Mesenchymal stem cell (in vitro differentiated cells and primary cell): Measurements from ENCODE around the gene CDK15.
"Not testable (repeated sequence)": the region's sequence is repeated elsewhere in the genome, so short reads cannot be mapped to it uniquely, and the experiment has no call there.

Experiments used
- DNase-seq: peaks from one replicate; pipeline ENCODE4 v3.0.0-alpha.2; 2013
- H2AFZ ChIP-seq: one replicate; pipeline ENCODE4 v1.6.1; 2013; ENCODE audit warnings: low read depth, mild to moderate bottlenecking, control low read depth, inconsistent platforms, low read length, moderate library complexity
- H2AK5ac ChIP-seq: 2 replicates; pipeline ENCODE4 v1.6.1; 2013; ENCODE audit warnings: low read length, moderate library complexity, mild to moderate bottlenecking, inconsistent platforms; ENCODE audit not compliant: severe bottlenecking
- H2BK120ac ChIP-seq: one replicate; pipeline ENCODE4 v1.6.1; 2013; ENCODE audit warnings: low read depth, mild to moderate bottlenecking, inconsistent platforms, low read length, moderate library complexity
- H2BK12ac ChIP-seq, 2 experiments: one replicate each; pipeline ENCODE4 v1.6.1; 2013; ENCODE audit warnings: inconsistent platforms in 2 of 2, low read length in 2 of 2, mild to moderate bottlenecking in 2 of 2, moderate library complexity in 2 of 2, control low read depth in 1 of 2
- H2BK15ac ChIP-seq: one replicate; pipeline ENCODE4 v1.6.1; 2013; ENCODE audit warnings: mild to moderate bottlenecking, low read depth, inconsistent platforms; ENCODE audit not compliant: poor library complexity, severe bottlenecking
- H2BK5ac ChIP-seq: 2 replicates; pipeline ENCODE4 v1.6.1; 2013; ENCODE audit warnings: low read depth, mild to moderate bottlenecking, low read length, control low read depth, inconsistent platforms; ENCODE audit not compliant: poor library complexity, severe bottlenecking
- H3K14ac ChIP-seq, 2 experiments: one replicate each; pipeline ENCODE4 v1.6.1; 2013; ENCODE audit warnings: inconsistent platforms in 2 of 2, low read length in 2 of 2, control low read depth in 1 of 2, mild to moderate bottlenecking in 1 of 2, moderate library complexity in 1 of 2
- H3K18ac ChIP-seq, 2 experiments: one replicate each; pipeline ENCODE4 v1.6.1; 2013; ENCODE audit warnings: inconsistent platforms in 2 of 2, low read length in 2 of 2, control low read depth in 1 of 2, low read depth in 1 of 2, mild to moderate bottlenecking in 1 of 2
- H3K23ac ChIP-seq, 2 experiments: one replicate each; pipeline ENCODE4 v1.6.1; 2013; ENCODE audit warnings: inconsistent platforms in 2 of 2, low read length in 2 of 2, mild to moderate bottlenecking in 2 of 2, moderate library complexity in 2 of 2, control low read depth in 1 of 2
- H3K27ac ChIP-seq: 2 replicates; pipeline ENCODE4 v1.5.1; 2013; ENCODE audit warnings: mild to moderate bottlenecking, moderate library complexity, low read length, control low read depth, inconsistent platforms; ENCODE audit not compliant: poor library complexity, severe bottlenecking
- H3K27me3 ChIP-seq, 2 experiments: 2 replicates each; pipeline versions ENCODE4 v1.6.1 to v1.7.0; 2013; ENCODE audit warnings: low read length in 2 of 2, mild to moderate bottlenecking in 2 of 2, moderate library complexity in 2 of 2, control low read depth in 1 of 2, inconsistent platforms in 1 of 2; ENCODE audit not compliant: control insufficient read depth in 1 of 2, insufficient read depth in 1 of 2
- H3K36me3 ChIP-seq, 2 experiments: 2 replicates each; pipeline versions ENCODE4 v1.6.1 to v1.7.0; 2013; ENCODE audit warnings: low read length in 2 of 2, control low read depth in 1 of 2, inconsistent platforms in 1 of 2, low read depth in 1 of 2, mild to moderate bottlenecking in 1 of 2; ENCODE audit not compliant: insufficient read depth in 2 of 2, control insufficient read depth in 1 of 2
- H3K4ac ChIP-seq, 2 experiments: one replicate each; pipeline ENCODE4 v1.6.1; 2013; ENCODE audit warnings: inconsistent platforms in 2 of 2, low read length in 2 of 2, mild to moderate bottlenecking in 2 of 2, moderate library complexity in 2 of 2, control low read depth in 1 of 2, low read depth in 1 of 2
- H3K4me1 ChIP-seq: 2 replicates; pipeline ENCODE4 v1.6.1; 2013; ENCODE audit warnings: low read depth, low read length, control low read depth; ENCODE audit not compliant: control insufficient read depth, insufficient read depth
- H3K4me2 ChIP-seq: 2 replicates; pipeline ENCODE4 v1.6.1; 2013; ENCODE audit warnings: low read length, mild to moderate bottlenecking, inconsistent platforms; ENCODE audit not compliant: poor library complexity, severe bottlenecking
- H3K4me3 ChIP-seq, 2 experiments: 2 replicates each; pipeline versions ENCODE4 v1.5.1 to v1.7.0; 2013; ENCODE audit warnings: low read length in 2 of 2, mild to moderate bottlenecking in 2 of 2, control low read depth in 1 of 2, low read depth in 1 of 2; ENCODE audit not compliant: insufficient read depth in 1 of 2
- H3K79me1 ChIP-seq: replicated peaks from 2 replicates; pipeline ENCODE4 v1.6.1; 2013; ENCODE audit warnings: mild to moderate bottlenecking, control low read depth, low read length, inconsistent platforms; ENCODE audit not compliant: poor library complexity, severe bottlenecking
- H3K9ac ChIP-seq: 2 replicates; pipeline ENCODE4 v1.7.0; 2013; ENCODE audit warnings: mild to moderate bottlenecking, low read length, moderate library complexity
- H3K9me3 ChIP-seq: 2 replicates; pipeline ENCODE4 v1.7.0; 2013; ENCODE audit warnings: mild to moderate bottlenecking, low read length; ENCODE audit not compliant: control insufficient read depth
- H4K8ac ChIP-seq: one replicate; pipeline ENCODE4 v1.6.1; 2013; ENCODE audit warnings: inconsistent platforms, mild to moderate bottlenecking, low read length, moderate library complexity
- H4K91ac ChIP-seq: one replicate; pipeline ENCODE4 v1.6.1; 2013; ENCODE audit warnings: mild to moderate bottlenecking, low read length, inconsistent platforms
- WGBS: methylation state at CpG from one replicate; pipeline ENCODE4 v1.1.7; 2013; ENCODE audit warnings: mixed read lengths; 5-methylcytosine and 5-hydroxymethylcytosine counted together

The CDK15 gene

GRCh38 chr2:201761101-201761500 lies 45.2 kb upstream of the CDK15 start:
- no peak overlapping the region for H2AK5ac ChIP-seq
- WGBS: 97% methylated on average over 4 of the region's 4 CpGs

GRCh38 chr2:201764469-201764868 lies 41.9 kb upstream of the CDK15 start:
- not testable (repeated sequence) for H3K4ac ChIP-seq, H3K23ac ChIP-seq, H3K4me2 ChIP-seq, H3K14ac ChIP-seq, H3K18ac ChIP-seq, H2AFZ ChIP-seq, H3K27ac ChIP-seq, H4K8ac ChIP-seq, H2BK120ac ChIP-seq, H2BK12ac ChIP-seq, H2BK15ac ChIP-seq, H3K4me1 ChIP-seq, H3K9me3 ChIP-seq, H2BK5ac ChIP-seq, H3K9ac ChIP-seq, H2AK5ac ChIP-seq, H3K4me3 ChIP-seq, H3K27me3 ChIP-seq, DNase-seq, H4K91ac ChIP-seq
- WGBS: 100% methylated on average over 5 of the region's 7 CpGs
- Histone ChIP-seq H3K36me3 (peaks cover 23 to 67% of the 10 kb centered on the region in 2 experiments), H3K79me1 (peaks cover 17% of the 10 kb centered on the region)

More at GRCh38 chr2:201761101-201761500, 45.2 kb upstream of the CDK15 start:
- Histone ChIP-seq H4K8ac (no peak overlapping the region), H2BK5ac (no peak overlapping the region), H3K27ac (no peak overlapping the region), H3K14ac (no peak overlapping the region), H3K79me1 (peaks cover 21% of the 10 kb centered on the region), H4K91ac (no peak overlapping the region), H3K4me3 (no peak overlapping the region), H3K4me1 (peaks cover 2% of the 10 kb centered on the region), H3K18ac (no peak overlapping the region), H3K4ac (no peak overlapping the region), H3K23ac (no peak overlapping the region), H2AFZ (no peak overlapping the region), H3K4me2 (no peak overlapping the region), H2BK15ac (no peak overlapping the region), H2BK12ac (no peak overlapping the region), H3K27me3 (no peaks in the 10 kb centered on the region), H3K9ac (no peak overlapping the region), H2BK120ac (no peak overlapping the region), H3K36me3 (peaks cover 22 to 86% of the 10 kb centered on the region in 2 experiments), H3K9me3 (no peaks in the 10 kb centered on the region)
- no peak for DNase-seq

- Histone ChIP-seq H3K36me3 (peaks cover 23 to 57% of the 10 kb centered on the region in 2 experiments), H2AK5ac (no peak overlapping the region), H4K8ac (no peak overlapping the region), H3K4ac (no peak overlapping the region), H2BK12ac (no peak overlapping the region), H3K79me1 (peaks cover 20% of the 10 kb centered on the region), H3K27ac (no peak overlapping the region), H2BK15ac (no peak overlapping the region), H3K4me2 (no peak overlapping the region), H3K4me3 (no peak overlapping the region), H3K14ac (no peak overlapping the region), H3K9me3 (no peaks in the 10 kb centered on the region), H3K9ac (no peak overlapping the region), H3K23ac (no peak overlapping the region), H4K91ac (no peak overlapping the region), H3K18ac (no peak overlapping the region), H2BK120ac (no peak overlapping the region), H2BK5ac (no peak overlapping the region), H3K4me1 (peaks cover 2% of the 10 kb centered on the region), H2AFZ (no peak overlapping the region), H3K27me3 (no peaks in the 10 kb centered on the region)
- no peak for DNase-seq
These were observed 40.5 kb upstream of the CDK15 start for GRCh38 chr2:201765799-201766198.

- Histone ChIP-seq H4K8ac (no peak overlapping the region), H3K14ac (no peak overlapping the region), H3K27me3 (no peaks in the 10 kb centered on the region), H4K91ac (no peak overlapping the region), H3K27ac (no peak overlapping the region), H3K4me2 (no peak overlapping the region), H3K9me3 (no peaks in the 10 kb centered on the region), H3K18ac (no peak overlapping the region), H3K36me3 (peaks cover 7 to 28% of the 10 kb centered on the region in 2 experiments), H3K4me1 (no peaks in the 10 kb centered on the region), H2BK15ac (no peak overlapping the region), H2AFZ (no peak overlapping the region), H3K9ac (no peak overlapping the region), H3K4ac (no peak overlapping the region), H3K23ac (no peak overlapping the region), H2BK5ac (no peak overlapping the region), H3K4me3 (no peak overlapping the region), H3K79me1 (peaks cover 14% of the 10 kb centered on the region), H2BK12ac (no peak overlapping the region), H2AK5ac (no peak overlapping the region), H2BK120ac (no peak overlapping the region)
- WGBS: no CpG with 5 or more reads among the region's 1 CpG
- no peak for DNase-seq
These were observed 37.4 kb upstream of the CDK15 start for GRCh38 chr2:201768918-201769317.
